GM23248 (cell line): ENCODE data around the gene SLC13A3. TPM values are rescaled to one million over a fixed set of nuclear protein-coding genes. Genes with fewer than 3 reads are reported as not detected.

Experiments
- DNase-seq: peaks from one replicate; pipeline ENCODE4 v3.0.0-alpha.2; 2015
- H2AFZ ChIP-seq: fragments of 200-600 bp; sonication (generic); 2 replicates; pipeline ENCODE4 v1.6.1; 2016; ENCODE audit warnings: antibody characterized with exemption
- H3F3A ChIP-seq: fragments of 200-600 bp; sonication (generic); 2 replicates; pipeline ENCODE4 v1.6.1; 2016; ENCODE audit warnings: mild to moderate bottlenecking, antibody characterized with exemption, mixed run types; ENCODE audit not compliant: insufficient read depth
- H3K27ac ChIP-seq: fragments of 200-600 bp; sonication (generic); 2 replicates; pipeline ENCODE4 v1.5.1; 2016; ENCODE audit warnings: mild to moderate bottlenecking
- H3K27me3 ChIP-seq: fragments of 200-600 bp; sonication (generic); replicated peaks from 2 replicates; pipeline ENCODE4 v1.6.1; 2016; ENCODE audit warnings: mild to moderate bottlenecking; ENCODE audit not compliant: insufficient read depth
- H3K36me3 ChIP-seq: fragments of 200-600 bp; sonication (generic); 2 replicates; pipeline ENCODE4 v1.6.1; 2016; ENCODE audit warnings: low read depth, mild to moderate bottlenecking
- H3K4me1 ChIP-seq: fragments of 200-600 bp; sonication (generic); 2 replicates; pipeline ENCODE4 v1.6.1; 2016; ENCODE audit warnings: mild to moderate bottlenecking; ENCODE audit not compliant: insufficient read depth
- H3K4me2 ChIP-seq: fragments of 200-600 bp; sonication (generic); one replicate; pipeline ENCODE4 v1.6.1; 2016; ENCODE audit warnings: mild to moderate bottlenecking; ENCODE audit not compliant: unreplicated experiment
- H3K4me3 ChIP-seq: fragments of 200-600 bp; sonication (generic); 2 replicates; pipeline ENCODE4 v1.5.1; 2016; ENCODE audit warnings: mild to moderate bottlenecking
- H3K79me2 ChIP-seq: fragments of 200-600 bp; sonication (generic); 2 replicates; pipeline ENCODE4 v1.6.1; 2016; ENCODE audit warnings: mild to moderate bottlenecking; ENCODE audit not compliant: insufficient read depth
- H3K9ac ChIP-seq: fragments of 200-600 bp; sonication (generic); 2 replicates; pipeline ENCODE4 v1.6.1; 2016; ENCODE audit warnings: mild to moderate bottlenecking
- H3K9me2 ChIP-seq: fragments of 200-600 bp; sonication (generic); 2 replicates; pipeline ENCODE4 v1.6.1; 2016; ENCODE audit warnings: mixed run types, mild to moderate bottlenecking, moderate library complexity; ENCODE audit not compliant: insufficient read depth
- H3K9me3 ChIP-seq: fragments of 200-600 bp; sonication (generic); one replicate; pipeline ENCODE4 v1.6.1; 2017; ENCODE audit warnings: low read depth
- H4K20me1 ChIP-seq: fragments of 200-600 bp; sonication (generic); 2 replicates; pipeline ENCODE4 v1.6.0; 2016; ENCODE audit not compliant: insufficient read depth
- EZH2 ChIP-seq: fragments of 200-600 bp; sonication (generic); IDR thresholded peaks from 2 replicates; pipeline ENCODE4 v1.6.1; 2018; ENCODE audit warnings: antibody characterized with exemption, mild to moderate bottlenecking; ENCODE audit not compliant: insufficient read depth, poor library complexity, severe bottlenecking
- EZH2phosphoT487 ChIP-seq: fragments of 200-600 bp; sonication (generic); IDR thresholded peaks from 2 replicates; pipeline ENCODE4 v1.6.1; 2018; ENCODE audit warnings: antibody characterized with exemption, moderate library complexity, mild to moderate bottlenecking, low read depth; ENCODE audit not compliant: insufficient read depth
- WGBS, 2 experiments: methylation state at CpG; one replicate each; pipeline ENCODE4 v1.1.6; 2015 to 2017; ENCODE audit warnings: low lambda C conversion rate in 2 of 2, low coverage in 1 of 2; ENCODE audit errors: missing lambda C conversion rate in 2 of 2; 5-methylcytosine and 5-hydroxymethylcytosine counted together
- in situ Hi-C: fragments of 300-500 bp; cut with MboI; formaldehyde crosslinking; loops from 2 replicates; pipeline ENCODE4 v1.15.0; 2020
- polyA plus RNA-seq: library from polyadenylated mRNA; unstranded; fragments of >200 nt; fragmentation: Nextera tagmentation; extraction: Ambion mirVana; gene quantifications from 2 replicates; pipeline ENCODE4 v1.2.1, GENCODE V29; 2016
- total RNA-seq: library from RNA; depleted of rRNA; stranded (reverse); fragments of >200 nt; shearing (Covaris generic); gene quantifications from 2 replicates; pipeline ENCODE4 v1.2.3, GENCODE V29; 2014

SLC13A3 gene
- total and polyA plus RNA-seq, 2 experiments from 2014 or later: 2.4 to 4.6 TPM

- no peaks in the 10 kb centered on the region for H3K79me2 ChIP-seq
- no peak overlapping the region for H3K9ac ChIP-seq
- no peaks in the 10 kb centered on the region for H3K36me3 ChIP-seq
- in situ Hi-C loops: no loop called here
- H4K20me1 ChIP-seq: no peaks in the 10 kb centered on the region
- TF ChIP-seq EZH2 (no peak), EZH2phosphoT487 (no peak)
- no peaks in the 10 kb centered on the region for H3K4me1 ChIP-seq
- no peaks in the 10 kb centered on the region for H3K9me3 ChIP-seq
- no peak overlapping the region for H3K4me2 ChIP-seq
- no peak overlapping the region for H3K27ac ChIP-seq
- WGBS, 2 experiments: 77 to 78% methylated on average over 19 of the region's 19 CpGs
- H3F3A ChIP-seq: no peaks in the 10 kb centered on the region
- no peak for DNase-seq
- no peaks in the 10 kb centered on the region for H3K9me2 ChIP-seq
- no peaks in the 10 kb centered on the region for H3K27me3 ChIP-seq
- H3K4me3 ChIP-seq: no peak overlapping the region
- H2AFZ ChIP-seq: no peak overlapping the region
Measured at GRCh38 chr20:46573788-46574584, 77.3 kb downstream of the SLC13A3 start.

GRCh38 chr20:46573234-46573633 is 78.0 kb downstream of the SLC13A3 start:
- Histone ChIP-seq H3K9ac (no peak overlapping the region), H3K9me2 (no peaks in the 10 kb centered on the region), H3K4me2 (no peak overlapping the region), H3F3A (no peaks in the 10 kb centered on the region), H3K9me3 (no peaks in the 10 kb centered on the region), H3K36me3 (no peaks in the 10 kb centered on the region), H3K79me2 (no peaks in the 10 kb centered on the region), H2AFZ (no peak overlapping the region), H3K27me3 (no peaks in the 10 kb centered on the region), H3K27ac (no peak overlapping the region), H3K4me1 (peaks cover 5% of the 10 kb centered on the region; the same call in 1 of the 2 replicates), H4K20me1 (no peaks in the 10 kb centered on the region), H3K4me3 (no peak overlapping the region)
- 65 to 68% methylated on average over 6 of the region's 6 CpGs for WGBS, 2 experiments
- TF ChIP-seq EZH2 (no peak), EZH2phosphoT487 (no peak)
- in situ Hi-C loops: no loop called here
- DNase-seq: no peak

DNA sequence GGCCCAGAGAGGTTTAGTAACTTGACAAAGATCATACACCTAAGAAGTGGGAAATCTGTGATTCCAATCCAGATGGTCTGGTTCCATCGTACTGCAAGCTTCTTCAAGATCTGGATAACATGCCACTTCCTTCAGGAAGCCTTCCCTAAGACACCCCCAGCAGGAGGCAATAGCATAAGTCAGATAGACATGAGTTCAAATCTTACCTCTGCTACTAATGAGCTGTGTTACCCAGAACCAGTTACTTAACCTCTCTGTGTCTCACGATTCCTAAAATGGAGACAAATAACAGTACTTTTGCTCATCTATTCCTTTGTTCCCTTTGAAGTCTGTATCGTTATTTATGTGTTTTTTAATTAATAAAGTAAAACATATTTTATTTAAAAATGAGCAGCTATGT is 78.5 kb downstream of the SLC13A3 start:
- in situ Hi-C loops: no loop called here
- Histone ChIP-seq H3K4me2 (no peak overlapping the region), H3K9me2 (no peaks in the 10 kb centered on the region), H3K4me3 (no peak overlapping the region), H3K27me3 (no peaks in the 10 kb centered on the region), H3K27ac (no peak overlapping the region), H3K4me1 (peaks cover 5% of the 10 kb centered on the region; the same call in 1 of the 2 replicates), H3K36me3 (no peaks in the 10 kb centered on the region), H2AFZ (no peak overlapping the region), H3K79me2 (no peaks in the 10 kb centered on the region), H3K9ac (no peak overlapping the region), H3F3A (no peaks in the 10 kb centered on the region), H4K20me1 (no peaks in the 10 kb centered on the region), H3K9me3 (no peaks in the 10 kb centered on the region)
- DNase-seq: no peak
- 70 to 78% methylated on average over 3 of the region's 3 CpGs for whole genome bisulfite sequencing, 2 experiments
- TF ChIP-seq EZH2 (no peak), EZH2phosphoT487 (no peak)

DNA sequence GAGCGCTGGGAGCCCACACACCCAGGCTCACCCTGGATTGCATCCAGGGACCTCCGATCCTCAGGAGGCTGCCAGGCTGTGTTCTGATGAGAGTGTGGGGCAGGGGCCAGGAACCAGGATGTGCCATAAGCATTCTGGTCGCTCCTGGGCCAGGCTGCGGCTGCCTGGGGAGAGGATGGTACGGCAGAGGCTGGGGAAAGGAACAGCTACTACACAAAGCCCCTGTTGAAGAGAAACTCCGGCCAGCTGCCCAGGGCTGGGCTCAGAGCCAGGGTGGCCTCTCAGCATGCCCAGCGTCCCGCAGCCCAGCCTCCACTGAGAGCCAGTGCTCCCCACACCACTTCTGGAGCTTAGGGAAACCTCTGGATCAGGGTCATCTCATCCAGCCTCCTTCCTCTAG is 79.1 kb downstream of the SLC13A3 start:
- no peaks in the 10 kb centered on the region for H3K9me3 ChIP-seq
- no peak overlapping the region for H3K9ac ChIP-seq
- TF ChIP-seq EZH2phosphoT487 (no peak), EZH2 (no peak)
- no peaks in the 10 kb centered on the region for H4K20me1 ChIP-seq
- no peaks in the 10 kb centered on the region for H3K36me3 ChIP-seq
- no peak overlapping the region for H3K4me3 ChIP-seq
- no peak overlapping the region for H2AFZ ChIP-seq
- DNase-seq: no peak
- H3K27me3 ChIP-seq: no peaks in the 10 kb centered on the region
- peaks cover 5% of the 10 kb centered on the region; the same call in 1 of the 2 replicates for H3K4me1 ChIP-seq
- no peaks in the 10 kb centered on the region for H3K9me2 ChIP-seq
- no peak overlapping the region for H3K27ac ChIP-seq
- no peak overlapping the region for H3K4me2 ChIP-seq
- in situ Hi-C loops: no loop called here
- H3K79me2 ChIP-seq: no peaks in the 10 kb centered on the region
- 76 to 79% methylated on average over 7 to 8 of the region's 8 CpGs for WGBS, 2 experiments
- no peaks in the 10 kb centered on the region for H3F3A ChIP-seq
